Breast epithelium (tissue), 3 donors: ENCODE measurements around the gene RTN4R.

Experiments used
- CTCF ChIP-seq, 3 donors: fragments of 450-650 bp; IDR thresholded peaks; one replicate each; pipeline ENCODE4 v1.5.1; 2016 to 2017; ENCODE audit warnings: antibody characterized with exemption in 3 of 3, mild to moderate bottlenecking in 3 of 3, moderate library complexity in 3 of 3
- POLR2AphosphoS5 ChIP-seq, 3 donors: sonication (generic); formaldehyde crosslinking; IDR thresholded peaks; one replicate each; pipeline ENCODE4 v1.6.1; 2017; ENCODE audit warnings: antibody characterized with exemption in 3 of 3

- TF ChIP-seq CTCF (IDR thresholded peaks at IDR 0.05) (no peak), POLR2AphosphoS5 (IDR thresholded peaks at IDR 0.05) (no peak)
Observed at GRCh38 chr22:20226077-20226716, 41.9 kb downstream of the RTN4R start.
